WTC11 (cell line): ENCODE measurements around the gene MX1. TPM values are rescaled to one million over a fixed set of nuclear protein-coding genes. Genes with fewer than 3 reads are reported as not detected.

Experiments used
- CBFB ChIP-seq: sonication (generic); formaldehyde crosslinking; IDR thresholded peaks from 2 replicates; pipeline ENCODE4 v1.8.1; 2022; ENCODE audit warnings: mild to moderate bottlenecking, low read depth, missing genetic modification reagents
- EMX1 ChIP-seq: fragments of 250-450 bp; sonication (Bioruptor Pico); IDR thresholded peaks from 2 replicates; pipeline ENCODE4 v1.8.0; 2021; ENCODE audit warnings: mild to moderate bottlenecking
- FOXP1 ChIP-seq: sonication (generic); formaldehyde crosslinking; IDR thresholded peaks from 2 replicates; pipeline ENCODE4 v1.8.0; 2022; ENCODE audit warnings: missing genetic modification reagents, mild to moderate bottlenecking, moderate library complexity, borderline replicate concordance
- GABPB1 ChIP-seq: sonication (generic); formaldehyde crosslinking; IDR thresholded peaks from 2 replicates; pipeline ENCODE4 v1.8.1; 2023; ENCODE audit warnings: mild to moderate bottlenecking, missing genetic modification reagents
- KAT7 ChIP-seq: sonication (generic); formaldehyde crosslinking; IDR thresholded peaks from 2 replicates; pipeline ENCODE4 v1.8.1; 2023; ENCODE audit warnings: missing genetic modification reagents, mild to moderate bottlenecking, borderline replicate concordance
- SOX15 ChIP-seq: fragments of 250-450 bp; sonication (Bioruptor Pico); IDR thresholded peaks from 2 replicates; pipeline ENCODE4 v1.9.0; 2021; ENCODE audit warnings: mild to moderate bottlenecking
- ZBTB21 ChIP-seq: sonication (generic); formaldehyde crosslinking; IDR thresholded peaks from 2 replicates; pipeline ENCODE4 v1.8.1; 2023; ENCODE audit warnings: mild to moderate bottlenecking, missing genetic modification reagents, borderline replicate concordance
- ZNF263 ChIP-seq: sonication (generic); formaldehyde crosslinking; IDR thresholded peaks from 2 replicates; pipeline ENCODE4 v1.8.1; 2022; ENCODE audit warnings: low read depth, mild to moderate bottlenecking, moderate library complexity, missing genetic modification reagents
- total RNA-seq: library from RNA; stranded (reverse); gene quantifications from 3 replicates; pipeline ENCODE4 v1.2.3, GENCODE V29; 2021
- TF ChIP-seq, protein P1 (sequence below): fragments of 250-450 bp; sonication (Bioruptor Pico); IDR thresholded peaks from 2 replicates; pipeline ENCODE4 v2.1.2; 2022; ENCODE audit warnings: mild to moderate bottlenecking, moderate library complexity
- TF ChIP-seq, protein P2 (sequence below): sonication (generic); formaldehyde crosslinking; IDR thresholded peaks from 2 replicates; pipeline ENCODE4 v1.8.1; 2023; ENCODE audit warnings: mild to moderate bottlenecking, moderate library complexity, missing genetic modification reagents
- TF ChIP-seq, protein P3 (sequence below): sonication (generic); formaldehyde crosslinking; conservative IDR thresholded peaks from 2 replicates; pipeline ENCODE4 v1.8.1; 2022; ENCODE audit warnings: mild to moderate bottlenecking, missing genetic modification reagents
- TF ChIP-seq, protein P4 (sequence below): fragments of 250-450 bp; sonication (Bioruptor Pico); conservative IDR thresholded peaks from 2 replicates; pipeline ENCODE4 v1.9.0; 2021; ENCODE audit warnings: mild to moderate bottlenecking
- TF ChIP-seq, protein P5 (sequence below): sonication (generic); formaldehyde crosslinking; IDR thresholded peaks from 2 replicates; pipeline ENCODE4 v1.8.1; 2023; ENCODE audit warnings: mild to moderate bottlenecking, missing genetic modification reagents, borderline replicate concordance
- TF ChIP-seq, protein P6 (sequence below): sonication (generic); formaldehyde crosslinking; IDR thresholded peaks from 2 replicates; pipeline ENCODE4 v1.8.1; 2022; ENCODE audit warnings: mild to moderate bottlenecking, moderate library complexity, missing genetic modification reagents
- TF ChIP-seq, protein P7 (sequence below): sonication (generic); formaldehyde crosslinking; IDR thresholded peaks from 2 replicates; pipeline ENCODE4 v1.8.0; 2023; ENCODE audit warnings: mild to moderate bottlenecking, missing genetic modification reagents
- TF ChIP-seq, protein P8 (sequence below): sonication (generic); formaldehyde crosslinking; IDR thresholded peaks from 2 replicates; pipeline ENCODE4 v1.8.1; 2022; ENCODE audit warnings: low read depth, mild to moderate bottlenecking, moderate library complexity, missing genetic modification reagents, borderline replicate concordance

Gene MX1
- total RNA-seq, 1 experiment from 2014 or later: 3.6 TPM

DNA sequence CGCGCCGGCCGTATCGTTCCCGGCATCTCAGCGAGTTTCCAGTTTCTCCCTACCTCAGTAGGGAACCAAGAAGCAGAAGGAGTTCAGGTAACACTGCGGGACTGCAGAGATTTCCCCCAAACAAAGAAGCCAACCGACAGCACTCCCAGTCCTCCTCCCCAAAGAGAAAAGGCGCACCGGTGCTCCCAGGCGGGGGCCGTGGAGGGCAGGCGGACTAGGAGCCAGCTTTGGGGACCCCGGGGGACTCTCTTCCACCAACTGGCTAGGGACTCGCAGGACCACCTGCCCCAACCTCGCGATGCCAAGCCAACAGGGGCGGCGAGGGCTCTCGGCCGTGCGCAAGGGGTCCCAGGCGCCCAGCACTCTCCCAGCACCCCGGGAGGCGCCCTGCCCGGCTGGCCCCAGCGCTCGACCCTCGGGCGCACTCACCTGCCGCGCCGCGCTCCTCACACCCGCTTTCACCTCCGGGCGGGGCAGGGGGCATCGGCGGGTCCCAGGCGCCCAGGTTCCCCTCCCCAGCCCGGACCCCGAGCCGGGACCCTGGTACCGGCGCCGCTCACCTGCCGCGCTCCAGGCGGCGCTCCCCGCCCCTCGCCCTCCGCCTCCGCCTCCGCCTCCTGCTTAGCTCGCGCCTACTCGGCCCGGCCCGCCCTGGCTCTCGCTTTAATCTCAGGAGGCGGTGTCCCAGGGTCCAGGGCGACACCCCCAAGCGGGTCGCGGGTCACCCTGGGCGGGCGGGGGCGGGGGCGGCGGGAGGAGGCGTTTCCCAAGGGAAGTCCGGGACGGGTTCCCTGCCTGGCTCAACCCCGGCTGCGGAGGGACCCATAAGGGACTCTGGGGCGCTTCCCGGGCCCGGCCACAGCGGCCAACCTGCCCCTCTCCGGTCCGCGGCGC lies 81.7 kb downstream of the MX1 start, which contains the start of gene TMPRSS2 (continued):
- TF ChIP-seq, protein P1, sequence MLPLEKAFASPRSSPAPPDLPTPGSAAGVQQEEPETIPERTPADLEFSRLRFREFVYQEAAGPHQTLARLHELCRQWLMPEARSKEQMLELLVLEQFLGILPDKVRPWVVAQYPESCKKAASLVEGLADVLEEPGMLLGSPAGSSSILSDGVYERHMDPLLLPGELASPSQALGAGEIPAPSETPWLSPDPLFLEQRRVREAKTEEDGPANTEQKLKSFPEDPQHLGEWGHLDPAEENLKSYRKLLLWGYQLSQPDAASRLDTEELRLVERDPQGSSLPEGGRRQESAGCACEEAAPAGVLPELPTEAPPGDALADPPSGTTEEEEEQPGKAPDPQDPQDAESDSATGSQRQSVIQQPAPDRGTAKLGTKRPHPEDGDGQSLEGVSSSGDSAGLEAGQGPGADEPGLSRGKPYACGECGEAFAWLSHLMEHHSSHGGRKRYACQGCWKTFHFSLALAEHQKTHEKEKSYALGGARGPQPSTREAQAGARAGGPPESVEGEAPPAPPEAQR (CRISPR knock-in tag): no peak
- TF ChIP-seq, protein P2, sequence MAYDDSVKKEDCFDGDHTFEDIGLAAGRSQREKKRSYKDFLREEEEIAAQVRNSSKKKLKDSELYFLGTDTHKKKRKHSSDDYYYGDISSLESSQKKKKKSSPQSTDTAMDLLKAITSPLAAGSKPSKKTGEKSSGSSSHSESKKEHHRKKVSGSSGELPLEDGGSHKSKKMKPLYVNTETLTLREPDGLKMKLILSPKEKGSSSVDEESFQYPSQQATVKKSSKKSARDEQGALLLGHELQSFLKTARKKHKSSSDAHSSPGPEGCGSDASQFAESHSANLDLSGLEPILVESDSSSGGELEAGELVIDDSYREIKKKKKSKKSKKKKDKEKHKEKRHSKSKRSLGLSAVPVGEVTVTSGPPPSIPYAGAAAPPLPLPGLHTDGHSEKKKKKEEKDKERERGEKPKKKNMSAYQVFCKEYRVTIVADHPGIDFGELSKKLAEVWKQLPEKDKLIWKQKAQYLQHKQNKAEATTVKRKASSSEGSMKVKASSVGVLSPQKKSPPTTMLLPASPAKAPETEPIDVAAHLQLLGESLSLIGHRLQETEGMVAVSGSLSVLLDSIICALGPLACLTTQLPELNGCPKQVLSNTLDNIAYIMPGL: 0 out of 2 replicates have a peak, but pooled peaks have one; percentile 50
- TF ChIP-seq, protein P3, sequence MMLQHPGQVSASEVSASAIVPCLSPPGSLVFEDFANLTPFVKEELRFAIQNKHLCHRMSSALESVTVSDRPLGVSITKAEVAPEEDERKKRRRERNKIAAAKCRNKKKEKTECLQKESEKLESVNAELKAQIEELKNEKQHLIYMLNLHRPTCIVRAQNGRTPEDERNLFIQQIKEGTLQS (CRISPR knock-in tag): no peak
- no peak for TF ChIP-seq SOX15 (CRISPR knock-in tag)
- TF ChIP-seq, protein P4, sequence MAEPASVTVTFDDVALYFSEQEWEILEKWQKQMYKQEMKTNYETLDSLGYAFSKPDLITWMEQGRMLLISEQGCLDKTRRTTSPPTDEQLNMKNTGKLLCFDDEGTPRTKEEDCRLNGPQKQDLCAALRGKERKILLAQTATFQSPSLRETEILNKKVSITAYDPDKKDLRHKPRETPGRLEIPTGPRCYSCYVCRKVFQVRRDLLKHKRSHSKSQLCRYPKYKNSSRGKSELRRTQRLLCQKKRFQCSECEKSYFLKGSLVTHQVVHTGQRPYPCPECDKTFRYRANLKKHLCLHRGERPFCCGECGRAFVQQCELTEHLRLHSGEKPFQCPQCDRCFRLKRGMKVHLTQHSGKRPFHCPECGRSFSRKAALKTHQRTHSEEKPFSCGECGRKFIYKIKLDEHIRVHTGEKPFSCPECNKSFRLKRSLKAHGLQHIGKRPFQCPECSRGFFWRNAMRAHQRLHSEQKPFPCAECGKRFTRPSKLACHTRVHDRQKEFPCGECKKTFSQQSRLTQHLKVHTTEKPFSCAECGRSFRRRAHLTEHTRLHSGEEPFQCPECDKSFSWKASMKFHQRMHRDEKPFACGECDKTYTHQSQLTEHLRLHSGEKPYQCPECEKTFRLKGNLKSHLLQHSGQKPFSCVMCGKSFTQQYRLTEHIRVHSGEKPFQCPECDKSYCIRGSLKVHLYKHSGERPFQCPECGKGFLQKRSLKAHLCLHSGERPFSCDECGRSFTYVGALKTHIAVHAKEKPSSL (CRISPR knock-in tag): no peak
- TF ChIP-seq, protein P5, sequence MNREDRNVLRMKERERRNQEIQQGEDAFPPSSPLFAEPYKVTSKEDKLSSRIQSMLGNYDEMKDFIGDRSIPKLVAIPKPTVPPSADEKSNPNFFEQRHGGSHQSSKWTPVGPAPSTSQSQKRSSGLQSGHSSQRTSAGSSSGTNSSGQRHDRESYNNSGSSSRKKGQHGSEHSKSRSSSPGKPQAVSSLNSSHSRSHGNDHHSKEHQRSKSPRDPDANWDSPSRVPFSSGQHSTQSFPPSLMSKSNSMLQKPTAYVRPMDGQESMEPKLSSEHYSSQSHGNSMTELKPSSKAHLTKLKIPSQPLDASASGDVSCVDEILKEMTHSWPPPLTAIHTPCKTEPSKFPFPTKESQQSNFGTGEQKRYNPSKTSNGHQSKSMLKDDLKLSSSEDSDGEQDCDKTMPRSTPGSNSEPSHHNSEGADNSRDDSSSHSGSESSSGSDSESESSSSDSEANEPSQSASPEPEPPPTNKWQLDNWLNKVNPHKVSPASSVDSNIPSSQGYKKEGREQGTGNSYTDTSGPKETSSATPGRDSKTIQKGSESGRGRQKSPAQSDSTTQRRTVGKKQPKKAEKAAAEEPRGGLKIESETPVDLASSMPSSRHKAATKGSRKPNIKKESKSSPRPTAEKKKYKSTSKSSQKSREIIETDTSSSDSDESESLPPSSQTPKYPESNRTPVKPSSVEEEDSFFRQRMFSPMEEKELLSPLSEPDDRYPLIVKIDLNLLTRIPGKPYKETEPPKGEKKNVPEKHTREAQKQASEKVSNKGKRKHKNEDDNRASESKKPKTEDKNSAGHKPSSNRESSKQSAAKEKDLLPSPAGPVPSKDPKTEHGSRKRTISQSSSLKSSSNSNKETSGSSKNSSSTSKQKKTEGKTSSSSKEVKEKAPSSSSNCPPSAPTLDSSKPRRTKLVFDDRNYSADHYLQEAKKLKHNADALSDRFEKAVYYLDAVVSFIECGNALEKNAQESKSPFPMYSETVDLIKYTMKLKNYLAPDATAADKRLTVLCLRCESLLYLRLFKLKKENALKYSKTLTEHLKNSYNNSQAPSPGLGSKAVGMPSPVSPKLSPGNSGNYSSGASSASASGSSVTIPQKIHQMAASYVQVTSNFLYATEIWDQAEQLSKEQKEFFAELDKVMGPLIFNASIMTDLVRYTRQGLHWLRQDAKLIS (CRISPR knock-in tag): no peak
- TF ChIP-seq, protein P6, sequence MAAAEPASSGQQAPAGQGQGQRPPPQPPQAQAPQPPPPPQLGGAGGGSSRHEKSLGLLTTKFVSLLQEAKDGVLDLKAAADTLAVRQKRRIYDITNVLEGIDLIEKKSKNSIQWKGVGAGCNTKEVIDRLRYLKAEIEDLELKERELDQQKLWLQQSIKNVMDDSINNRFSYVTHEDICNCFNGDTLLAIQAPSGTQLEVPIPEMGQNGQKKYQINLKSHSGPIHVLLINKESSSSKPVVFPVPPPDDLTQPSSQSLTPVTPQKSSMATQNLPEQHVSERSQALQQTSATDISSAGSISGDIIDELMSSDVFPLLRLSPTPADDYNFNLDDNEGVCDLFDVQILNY (CRISPR knock-in tag): no peak
- TF ChIP-seq, protein P7, sequence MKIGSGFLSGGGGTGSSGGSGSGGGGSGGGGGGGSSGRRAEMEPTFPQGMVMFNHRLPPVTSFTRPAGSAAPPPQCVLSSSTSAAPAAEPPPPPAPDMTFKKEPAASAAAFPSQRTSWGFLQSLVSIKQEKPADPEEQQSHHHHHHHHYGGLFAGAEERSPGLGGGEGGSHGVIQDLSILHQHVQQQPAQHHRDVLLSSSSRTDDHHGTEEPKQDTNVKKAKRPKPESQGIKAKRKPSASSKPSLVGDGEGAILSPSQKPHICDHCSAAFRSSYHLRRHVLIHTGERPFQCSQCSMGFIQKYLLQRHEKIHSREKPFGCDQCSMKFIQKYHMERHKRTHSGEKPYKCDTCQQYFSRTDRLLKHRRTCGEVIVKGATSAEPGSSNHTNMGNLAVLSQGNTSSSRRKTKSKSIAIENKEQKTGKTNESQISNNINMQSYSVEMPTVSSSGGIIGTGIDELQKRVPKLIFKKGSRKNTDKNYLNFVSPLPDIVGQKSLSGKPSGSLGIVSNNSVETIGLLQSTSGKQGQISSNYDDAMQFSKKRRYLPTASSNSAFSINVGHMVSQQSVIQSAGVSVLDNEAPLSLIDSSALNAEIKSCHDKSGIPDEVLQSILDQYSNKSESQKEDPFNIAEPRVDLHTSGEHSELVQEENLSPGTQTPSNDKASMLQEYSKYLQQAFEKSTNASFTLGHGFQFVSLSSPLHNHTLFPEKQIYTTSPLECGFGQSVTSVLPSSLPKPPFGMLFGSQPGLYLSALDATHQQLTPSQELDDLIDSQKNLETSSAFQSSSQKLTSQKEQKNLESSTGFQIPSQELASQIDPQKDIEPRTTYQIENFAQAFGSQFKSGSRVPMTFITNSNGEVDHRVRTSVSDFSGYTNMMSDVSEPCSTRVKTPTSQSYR (CRISPR knock-in tag): no peak
- no peak for TF ChIP-seq FOXP1 (CRISPR knock-in tag)
- TF ChIP-seq, protein P8, sequence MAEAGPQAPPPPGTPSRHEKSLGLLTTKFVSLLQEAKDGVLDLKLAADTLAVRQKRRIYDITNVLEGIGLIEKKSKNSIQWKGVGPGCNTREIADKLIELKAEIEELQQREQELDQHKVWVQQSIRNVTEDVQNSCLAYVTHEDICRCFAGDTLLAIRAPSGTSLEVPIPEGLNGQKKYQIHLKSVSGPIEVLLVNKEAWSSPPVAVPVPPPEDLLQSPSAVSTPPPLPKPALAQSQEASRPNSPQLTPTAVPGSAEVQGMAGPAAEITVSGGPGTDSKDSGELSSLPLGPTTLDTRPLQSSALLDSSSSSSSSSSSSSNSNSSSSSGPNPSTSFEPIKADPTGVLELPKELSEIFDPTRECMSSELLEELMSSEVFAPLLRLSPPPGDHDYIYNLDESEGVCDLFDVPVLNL (CRISPR knock-in tag): no peak
- no peak for TF ChIP-seq CBFB (CRISPR knock-in tag)
- no peak for TF ChIP-seq EMX1 (CRISPR knock-in tag)
- 0 out of 2 replicates have a peak, but pooled peaks have one; percentile 14 for TF ChIP-seq ZNF263 (CRISPR knock-in tag)
- no peak for TF ChIP-seq GABPB1 (CRISPR knock-in tag)
- TF ChIP-seq KAT7 (CRISPR knock-in tag): no peak
- TF ChIP-seq ZBTB21 (CRISPR knock-in tag): no peak
- TF ChIP-seq, all 79 proteins: peak for 5
